Measurements from ENCODE around the gene BBIP1.

DNA sequence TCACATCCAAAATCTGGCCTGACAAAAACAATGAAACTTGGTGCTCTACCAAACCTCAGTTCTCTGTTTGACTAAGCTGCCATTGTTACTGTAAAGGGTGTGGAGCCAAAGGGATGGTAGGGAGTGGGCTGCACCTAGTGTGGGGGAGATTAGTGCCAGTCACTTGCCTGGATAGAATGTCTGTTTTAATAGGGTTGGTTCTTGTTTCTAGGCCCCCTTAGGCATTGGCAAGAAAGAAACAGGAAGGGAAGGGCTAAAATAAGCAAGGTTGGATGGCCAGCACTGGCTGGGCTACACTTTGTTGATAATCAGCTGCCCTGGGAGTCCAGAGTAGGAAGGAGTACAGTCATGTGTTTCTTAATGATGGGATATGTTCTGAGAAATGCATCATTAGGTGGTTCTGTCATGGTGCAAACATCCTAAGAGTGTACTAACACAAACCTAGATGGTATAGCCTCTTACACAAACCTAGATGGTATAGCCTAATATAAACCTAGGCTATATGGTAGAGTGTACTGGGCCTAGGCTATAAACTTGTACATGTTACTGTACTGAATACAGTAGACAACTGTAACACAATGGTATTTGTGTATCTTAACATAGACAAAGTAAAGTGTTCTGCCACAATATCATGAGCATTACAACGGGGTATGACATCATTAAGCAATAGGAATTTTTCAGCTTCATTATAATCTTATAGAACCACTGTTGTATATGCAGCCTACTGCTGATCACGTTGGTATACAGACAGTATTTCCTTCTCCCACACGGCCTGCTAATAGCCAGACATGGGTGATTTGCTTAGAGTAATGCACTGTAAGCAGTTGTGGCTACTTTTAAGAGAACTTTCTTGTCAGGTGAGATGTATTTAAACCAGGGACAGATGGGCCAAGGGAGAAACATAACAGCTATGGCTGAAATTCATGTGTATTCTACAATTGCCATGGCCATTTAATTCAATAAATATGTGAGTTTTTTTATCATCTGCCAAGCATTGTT is 15.4 kb downstream of the BBIP1 start:
- TF ChIP-seq, protein P1, sequence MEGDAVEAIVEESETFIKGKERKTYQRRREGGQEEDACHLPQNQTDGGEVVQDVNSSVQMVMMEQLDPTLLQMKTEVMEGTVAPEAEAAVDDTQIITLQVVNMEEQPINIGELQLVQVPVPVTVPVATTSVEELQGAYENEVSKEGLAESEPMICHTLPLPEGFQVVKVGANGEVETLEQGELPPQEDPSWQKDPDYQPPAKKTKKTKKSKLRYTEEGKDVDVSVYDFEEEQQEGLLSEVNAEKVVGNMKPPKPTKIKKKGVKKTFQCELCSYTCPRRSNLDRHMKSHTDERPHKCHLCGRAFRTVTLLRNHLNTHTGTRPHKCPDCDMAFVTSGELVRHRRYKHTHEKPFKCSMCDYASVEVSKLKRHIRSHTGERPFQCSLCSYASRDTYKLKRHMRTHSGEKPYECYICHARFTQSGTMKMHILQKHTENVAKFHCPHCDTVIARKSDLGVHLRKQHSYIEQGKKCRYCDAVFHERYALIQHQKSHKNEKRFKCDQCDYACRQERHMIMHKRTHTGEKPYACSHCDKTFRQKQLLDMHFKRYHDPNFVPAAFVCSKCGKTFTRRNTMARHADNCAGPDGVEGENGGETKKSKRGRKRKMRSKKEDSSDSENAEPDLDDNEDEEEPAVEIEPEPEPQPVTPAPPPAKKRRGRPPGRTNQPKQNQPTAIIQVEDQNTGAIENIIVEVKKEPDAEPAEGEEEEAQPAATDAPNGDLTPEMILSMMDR (IDR thresholded peaks at IDR 0.05; ENCODE audit: borderline replicate concordance, extremely low read depth, low read length, poor library complexity, severe bottlenecking), result no peak
- TF ChIP-seq EZH2 (IDR thresholded peaks at IDR 0.05; ENCODE audit: borderline replicate concordance, low read depth, low read length, severe bottlenecking), result no peak

Data from DND-41 (cell line).